ENCODE results near the gene PGM3.

The PGM3 gene

GRCh38 chr6:83119742-83120300 is 73.2 kb downstream of the PGM3 start:
- no peak for ATAC-seq (ENCODE audit: low read depth)
- Mint-ChIP-seq H3K27ac (no peak overlapping the region), H3K9me3 (no peaks in the 10 kb centered on the region), H3K4me3 (no peak overlapping the region), H3K27me3 (no peaks in the 10 kb centered on the region), H3K36me3 (peaks cover 15% of the 10 kb centered on the region), H3K4me1 (no peaks in the 10 kb centered on the region)
- no peak for DNase-seq (ENCODE audit: low spot score in 2 of 2)

DNA sequence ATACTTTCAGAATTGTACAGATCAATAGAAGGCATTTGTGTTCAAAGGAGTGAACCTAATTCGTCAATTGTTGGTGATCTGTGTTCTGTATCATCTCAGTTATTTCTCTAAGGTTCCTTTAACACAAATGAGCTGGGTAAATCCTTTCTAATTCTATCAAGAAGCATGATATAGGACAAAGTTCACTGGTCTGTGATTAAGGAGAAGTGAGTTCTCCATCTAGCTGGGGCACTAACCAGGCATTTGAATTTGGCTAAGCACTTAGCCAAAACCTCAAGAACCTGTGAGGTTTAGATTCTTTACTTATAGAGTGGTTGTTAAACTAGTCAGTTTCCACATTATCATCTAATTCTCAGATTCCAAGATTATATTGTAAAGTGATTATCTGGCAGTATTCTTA is 75.3 kb downstream of the PGM3 start:
- H3K9me3 Mint-ChIP-seq: no peaks in the 10 kb centered on the region
- H3K4me3 Mint-ChIP-seq: no peak overlapping the region
- ATAC-seq (ENCODE audit: low read depth): no peak
- no peaks in the 10 kb centered on the region for H3K27me3 Mint-ChIP-seq
- no peak overlapping the region for H3K27ac Mint-ChIP-seq
- no peaks in the 10 kb centered on the region for H3K4me1 Mint-ChIP-seq
- H3K36me3 Mint-ChIP-seq: peaks cover 10% of the 10 kb centered on the region
- no peak for DNase-seq (ENCODE audit: low spot score in 2 of 2)
